Measurements from ENCODE around the gene CDKAL1. TPM values are rescaled to one million over a fixed set of nuclear protein-coding genes. Genes with fewer than 3 reads are reported as not detected.

Gene CDKAL1
- total RNA-seq, 1 donor from 2014 or later = 9.1 TPM

DNA sequence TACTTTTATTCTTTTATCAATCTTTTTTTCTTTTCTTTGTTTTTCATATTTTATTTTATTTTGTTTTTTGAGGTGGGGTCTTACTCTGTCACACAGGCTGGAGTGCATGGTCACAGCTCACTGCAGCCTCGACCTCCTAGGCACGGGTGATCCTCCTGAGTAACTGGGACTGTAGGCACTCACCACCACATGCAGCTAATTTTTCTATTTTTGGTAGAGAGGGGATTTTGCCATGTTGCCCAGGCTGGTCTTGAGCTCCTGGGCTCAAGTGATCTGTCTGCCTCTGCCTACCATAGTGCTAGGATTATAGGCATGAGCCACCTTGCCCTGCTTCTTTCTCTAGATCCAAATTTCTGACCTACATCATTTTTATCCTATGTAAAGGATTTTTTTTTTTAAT lies 153.2 kb downstream of the CDKAL1 start:
- H3K4me1 ChIP-seq = peaks cover 3% of the 10 kb centered on the region
- TF ChIP-seq, protein P1, sequence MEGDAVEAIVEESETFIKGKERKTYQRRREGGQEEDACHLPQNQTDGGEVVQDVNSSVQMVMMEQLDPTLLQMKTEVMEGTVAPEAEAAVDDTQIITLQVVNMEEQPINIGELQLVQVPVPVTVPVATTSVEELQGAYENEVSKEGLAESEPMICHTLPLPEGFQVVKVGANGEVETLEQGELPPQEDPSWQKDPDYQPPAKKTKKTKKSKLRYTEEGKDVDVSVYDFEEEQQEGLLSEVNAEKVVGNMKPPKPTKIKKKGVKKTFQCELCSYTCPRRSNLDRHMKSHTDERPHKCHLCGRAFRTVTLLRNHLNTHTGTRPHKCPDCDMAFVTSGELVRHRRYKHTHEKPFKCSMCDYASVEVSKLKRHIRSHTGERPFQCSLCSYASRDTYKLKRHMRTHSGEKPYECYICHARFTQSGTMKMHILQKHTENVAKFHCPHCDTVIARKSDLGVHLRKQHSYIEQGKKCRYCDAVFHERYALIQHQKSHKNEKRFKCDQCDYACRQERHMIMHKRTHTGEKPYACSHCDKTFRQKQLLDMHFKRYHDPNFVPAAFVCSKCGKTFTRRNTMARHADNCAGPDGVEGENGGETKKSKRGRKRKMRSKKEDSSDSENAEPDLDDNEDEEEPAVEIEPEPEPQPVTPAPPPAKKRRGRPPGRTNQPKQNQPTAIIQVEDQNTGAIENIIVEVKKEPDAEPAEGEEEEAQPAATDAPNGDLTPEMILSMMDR (IDR thresholded peaks at IDR 0.05; ENCODE audit: borderline replicate concordance) = no peak
- no peak for DNase-seq
- intact Hi-C loops (cut with micrococcal nuclease) = no loop called here
- no peak overlapping the region for H3K4me3 ChIP-seq
- H3K27me3 ChIP-seq (ENCODE audit: low read depth) = no peaks in the 10 kb centered on the region
- H3K9me3 ChIP-seq (replicated peaks) = no peaks in the 10 kb centered on the region
- no peaks in the 10 kb centered on the region for H3K36me3 ChIP-seq
- no peak overlapping the region for H3K27ac ChIP-seq (replicated peaks)

DNA sequence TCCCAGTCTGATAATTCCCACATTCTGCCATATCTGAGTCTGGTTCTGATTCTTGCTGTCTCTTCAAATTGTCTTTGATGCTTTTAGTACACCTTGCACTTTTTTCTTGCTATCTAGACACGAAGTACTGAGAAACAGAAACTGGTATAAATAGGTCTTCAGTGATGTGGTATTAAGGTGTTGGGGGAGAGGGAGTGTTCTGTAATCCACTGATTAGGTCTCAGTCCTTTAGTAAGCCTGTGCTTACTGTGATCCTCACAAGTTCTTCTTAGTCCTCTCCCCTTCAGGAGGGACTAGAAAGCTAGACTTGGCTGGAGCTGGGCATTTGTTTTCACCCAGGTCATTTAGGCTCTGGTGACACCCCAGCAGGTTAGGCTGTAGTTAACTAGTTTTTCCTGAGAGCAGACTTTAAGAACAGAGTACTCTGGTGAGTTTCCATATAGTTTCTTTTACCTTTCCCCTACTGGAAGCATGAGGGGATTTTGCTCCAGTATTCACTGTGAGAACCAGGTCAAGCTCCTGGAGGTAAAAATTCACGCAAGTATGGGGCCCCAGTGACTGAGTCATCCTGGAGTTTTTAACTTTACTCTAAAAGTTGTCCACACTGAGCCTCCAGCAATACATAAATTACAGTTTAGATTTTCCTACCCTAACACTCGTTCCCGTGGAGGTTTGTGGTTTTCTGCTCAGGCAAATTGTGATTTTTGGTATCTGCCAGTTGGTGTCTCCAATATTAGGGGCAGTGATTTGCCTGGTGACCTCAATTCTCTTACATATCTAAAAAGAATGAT lies 154.6 kb downstream of the CDKAL1 start:
- intact Hi-C loops (cut with micrococcal nuclease) = no loop called here
- no peak for DNase-seq
- Histone ChIP-seq H3K9me3 (replicated peaks) (no peaks in the 10 kb centered on the region), H3K27me3 (ENCODE audit: low read depth) (no peaks in the 10 kb centered on the region), H3K4me1 (peaks cover 3% of the 10 kb centered on the region), H3K36me3 (no peaks in the 10 kb centered on the region), H3K27ac (replicated peaks) (no peak overlapping the region), H3K4me3 (no peak overlapping the region)
- TF ChIP-seq, protein P1 (IDR thresholded peaks at IDR 0.05; ENCODE audit: borderline replicate concordance) = no peak

DNA sequence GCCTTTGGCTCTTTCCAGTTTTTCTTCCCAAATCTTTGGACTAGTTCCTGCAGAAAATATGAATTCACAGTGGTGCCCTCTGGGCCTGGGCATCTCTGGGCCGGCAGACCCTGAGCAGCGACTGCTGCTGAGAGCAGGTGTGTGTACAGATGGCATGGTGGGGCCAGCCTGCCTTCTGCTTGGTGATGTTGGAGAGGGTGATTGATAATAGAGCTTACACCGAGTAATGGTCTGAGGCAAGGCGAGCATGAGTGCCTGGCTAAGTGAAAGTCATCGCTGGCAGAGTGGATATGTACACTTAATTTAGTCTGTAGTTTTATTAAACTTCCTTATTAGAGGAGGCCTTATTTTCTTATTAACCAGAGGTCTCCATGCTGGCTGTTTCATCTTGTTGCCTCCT lies 156.9 kb downstream of the CDKAL1 start:
- no peaks in the 10 kb centered on the region for H3K36me3 ChIP-seq
- no peak overlapping the region for H3K27ac ChIP-seq (replicated peaks)
- peaks cover 3% of the 10 kb centered on the region for H3K4me1 ChIP-seq
- no peaks in the 10 kb centered on the region for H3K27me3 ChIP-seq (ENCODE audit: low read depth)
- H3K4me3 ChIP-seq = no peak overlapping the region
- TF ChIP-seq, protein P1 (IDR thresholded peaks at IDR 0.05; ENCODE audit: borderline replicate concordance) = no peak
- no peaks in the 10 kb centered on the region for H3K9me3 ChIP-seq (replicated peaks)
- DNase-seq = no peak
- intact Hi-C loops (cut with micrococcal nuclease) = no loop called here

DNA sequence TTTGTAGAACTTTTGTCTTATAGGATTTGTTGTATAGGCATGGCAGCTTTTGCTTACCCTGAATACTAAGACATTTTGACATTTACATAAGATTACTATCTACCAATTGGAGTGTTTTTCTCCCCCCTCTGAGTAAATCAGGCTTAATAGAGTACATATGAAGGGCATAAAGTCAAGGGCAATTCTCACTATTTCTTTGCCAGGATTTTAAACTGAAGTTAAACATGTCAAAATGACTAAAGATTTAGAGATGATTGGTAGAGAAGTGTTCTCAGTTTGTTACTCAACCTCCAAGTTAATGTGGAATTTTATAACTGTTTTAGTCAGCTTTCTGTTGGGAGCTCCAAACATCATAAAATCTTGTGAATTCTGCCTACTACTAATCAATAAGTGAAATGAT lies 157.8 kb downstream of the CDKAL1 start:
- DNase-seq = no peak
- no peaks in the 10 kb centered on the region for H3K9me3 ChIP-seq (replicated peaks)
- intact Hi-C loops (cut with micrococcal nuclease) = no loop called here
- no peaks in the 10 kb centered on the region for H3K36me3 ChIP-seq
- H3K4me1 ChIP-seq = peaks cover 3% of the 10 kb centered on the region
- no peak overlapping the region for H3K4me3 ChIP-seq
- H3K27me3 ChIP-seq (ENCODE audit: low read depth) = no peaks in the 10 kb centered on the region
- H3K27ac ChIP-seq (replicated peaks) = no peak overlapping the region
- TF ChIP-seq, protein P1 (IDR thresholded peaks at IDR 0.05; ENCODE audit: borderline replicate concordance) = no peak

- no peaks in the 10 kb centered on the region for H3K9me3 ChIP-seq (replicated peaks)
- H3K4me3 ChIP-seq = no peak overlapping the region
- DNase-seq = no peak
- TF ChIP-seq, protein P1 (IDR thresholded peaks at IDR 0.05; ENCODE audit: borderline replicate concordance) = no peak
- no peaks in the 10 kb centered on the region for H3K27me3 ChIP-seq (ENCODE audit: low read depth)
- intact Hi-C loops (cut with micrococcal nuclease) = no loop called here
- H3K36me3 ChIP-seq = no peaks in the 10 kb centered on the region
- H3K4me1 ChIP-seq = peaks cover 3% of the 10 kb centered on the region
- no peak overlapping the region for H3K27ac ChIP-seq (replicated peaks)
Measured at GRCh38 chr6:20693466-20694063, 159.3 kb downstream of the CDKAL1 start.
